Parathyroid adenoma (tissue), 2 donors: Measurements from ENCODE around the gene VPS35L.

Experiments used
- H2AFZ ChIP-seq: fragments of 300-600 bp; sonication (generic); one replicate; pipeline ENCODE4 v1.7.0; 2017; ENCODE audit warnings: antibody characterized with exemption, mild to moderate bottlenecking
- H3K27ac ChIP-seq: fragments of 300-600 bp; sonication (generic); one replicate; pipeline ENCODE4 v1.7.0; 2017
- H3K27me3 ChIP-seq: fragments of 300-600 bp; sonication (generic); one replicate; pipeline ENCODE4 v1.7.0; 2017; ENCODE audit warnings: low read length; ENCODE audit not compliant: control insufficient read depth, insufficient read depth
- H3K36me3 ChIP-seq: fragments of 300-600 bp; sonication (generic); one replicate; pipeline ENCODE4 v1.7.0; 2017; ENCODE audit warnings: low read length; ENCODE audit not compliant: control insufficient read depth, insufficient read depth
- H3K4me1 ChIP-seq: fragments of 300-600 bp; sonication (generic); one replicate; pipeline ENCODE4 v1.7.0; 2017; ENCODE audit warnings: control low read depth
- H3K4me2 ChIP-seq: fragments of 300-600 bp; sonication (generic); one replicate; pipeline ENCODE4 v1.7.0; 2017; ENCODE audit warnings: low read length
- H3K4me3 ChIP-seq: fragments of 300-600 bp; sonication (generic); one replicate; pipeline ENCODE4 v1.7.0; 2017; ENCODE audit warnings: low read depth, low read length
- H3K79me2 ChIP-seq: fragments of 300-600 bp; sonication (generic); one replicate; pipeline ENCODE4 v1.7.0; 2017; ENCODE audit warnings: control low read depth
- H3K9ac ChIP-seq: fragments of 300-600 bp; sonication (generic); one replicate; pipeline ENCODE4 v1.7.0; 2017; ENCODE audit warnings: mild to moderate bottlenecking
- H3K9me3 ChIP-seq: fragments of 300-600 bp; sonication (generic); one replicate; pipeline ENCODE4 v1.7.0; 2017; ENCODE audit warnings: low read length; ENCODE audit not compliant: control insufficient read depth
- TF ChIP-seq, protein P1 (sequence below): fragments of 300-600 bp; sonication (generic); IDR thresholded peaks from one replicate; pipeline ENCODE4 v1.7.0; 2017; ENCODE audit warnings: antibody characterized with exemption, mild to moderate bottlenecking
- donor health status: primary hyperparathyroidism.

Gene VPS35L

DNA sequence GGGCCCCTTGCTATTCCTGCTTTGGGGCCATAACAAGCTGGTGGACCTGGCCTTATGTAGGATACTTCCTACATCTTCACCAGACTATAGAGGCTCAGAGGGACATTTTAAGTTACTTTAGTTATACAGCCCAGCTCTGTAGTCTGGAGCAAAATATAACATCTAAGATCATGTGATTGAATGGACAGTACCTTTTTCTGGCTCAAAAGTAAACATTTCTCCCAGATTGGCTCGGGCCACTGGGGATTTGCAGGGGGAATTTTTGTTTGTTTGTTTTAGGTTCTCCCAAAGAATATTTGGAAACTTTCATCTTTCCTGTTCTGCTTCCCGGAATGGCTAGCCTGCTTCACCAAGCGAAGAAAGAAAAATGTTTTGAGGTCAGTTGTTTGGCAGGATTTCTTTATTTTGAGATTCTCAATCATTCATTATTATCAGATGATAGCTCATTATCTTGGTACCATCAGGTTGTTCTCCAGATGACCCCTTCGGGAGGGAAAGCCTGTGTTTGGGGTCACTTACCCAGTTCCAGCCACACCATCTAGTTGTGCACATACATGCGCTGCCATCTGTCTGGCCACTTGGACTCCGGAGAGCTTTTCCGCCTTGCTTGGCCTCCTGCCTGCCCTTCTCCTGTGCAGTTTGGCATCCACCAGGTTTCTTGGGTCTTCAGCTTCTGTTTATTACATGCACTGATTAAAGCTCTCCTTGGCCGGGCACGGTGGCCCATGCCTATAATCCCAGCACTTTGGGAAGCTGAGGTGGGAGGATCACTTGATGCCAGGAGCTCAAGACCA is 179.8 kb downstream of the VPS35L start:
- H3K9ac ChIP-seq = no peak overlapping the region
- no peak overlapping the region for H3K4me2 ChIP-seq
- no peaks in the 10 kb centered on the region for H3K9me3 ChIP-seq
- no peaks in the 10 kb centered on the region for H3K27me3 ChIP-seq
- no peak overlapping the region for H3K4me3 ChIP-seq
- H3K36me3 ChIP-seq = no peaks in the 10 kb centered on the region
- H2AFZ ChIP-seq = peak overlapping the region; percentile 18
- peaks cover 19% of the 10 kb centered on the region for H3K4me1 ChIP-seq
- TF ChIP-seq, protein P1, sequence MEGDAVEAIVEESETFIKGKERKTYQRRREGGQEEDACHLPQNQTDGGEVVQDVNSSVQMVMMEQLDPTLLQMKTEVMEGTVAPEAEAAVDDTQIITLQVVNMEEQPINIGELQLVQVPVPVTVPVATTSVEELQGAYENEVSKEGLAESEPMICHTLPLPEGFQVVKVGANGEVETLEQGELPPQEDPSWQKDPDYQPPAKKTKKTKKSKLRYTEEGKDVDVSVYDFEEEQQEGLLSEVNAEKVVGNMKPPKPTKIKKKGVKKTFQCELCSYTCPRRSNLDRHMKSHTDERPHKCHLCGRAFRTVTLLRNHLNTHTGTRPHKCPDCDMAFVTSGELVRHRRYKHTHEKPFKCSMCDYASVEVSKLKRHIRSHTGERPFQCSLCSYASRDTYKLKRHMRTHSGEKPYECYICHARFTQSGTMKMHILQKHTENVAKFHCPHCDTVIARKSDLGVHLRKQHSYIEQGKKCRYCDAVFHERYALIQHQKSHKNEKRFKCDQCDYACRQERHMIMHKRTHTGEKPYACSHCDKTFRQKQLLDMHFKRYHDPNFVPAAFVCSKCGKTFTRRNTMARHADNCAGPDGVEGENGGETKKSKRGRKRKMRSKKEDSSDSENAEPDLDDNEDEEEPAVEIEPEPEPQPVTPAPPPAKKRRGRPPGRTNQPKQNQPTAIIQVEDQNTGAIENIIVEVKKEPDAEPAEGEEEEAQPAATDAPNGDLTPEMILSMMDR = no peak
- H3K79me2 ChIP-seq = peaks cover 9% of the 10 kb centered on the region
- H3K27ac ChIP-seq = peak overlapping the region; percentile 52

DNA sequence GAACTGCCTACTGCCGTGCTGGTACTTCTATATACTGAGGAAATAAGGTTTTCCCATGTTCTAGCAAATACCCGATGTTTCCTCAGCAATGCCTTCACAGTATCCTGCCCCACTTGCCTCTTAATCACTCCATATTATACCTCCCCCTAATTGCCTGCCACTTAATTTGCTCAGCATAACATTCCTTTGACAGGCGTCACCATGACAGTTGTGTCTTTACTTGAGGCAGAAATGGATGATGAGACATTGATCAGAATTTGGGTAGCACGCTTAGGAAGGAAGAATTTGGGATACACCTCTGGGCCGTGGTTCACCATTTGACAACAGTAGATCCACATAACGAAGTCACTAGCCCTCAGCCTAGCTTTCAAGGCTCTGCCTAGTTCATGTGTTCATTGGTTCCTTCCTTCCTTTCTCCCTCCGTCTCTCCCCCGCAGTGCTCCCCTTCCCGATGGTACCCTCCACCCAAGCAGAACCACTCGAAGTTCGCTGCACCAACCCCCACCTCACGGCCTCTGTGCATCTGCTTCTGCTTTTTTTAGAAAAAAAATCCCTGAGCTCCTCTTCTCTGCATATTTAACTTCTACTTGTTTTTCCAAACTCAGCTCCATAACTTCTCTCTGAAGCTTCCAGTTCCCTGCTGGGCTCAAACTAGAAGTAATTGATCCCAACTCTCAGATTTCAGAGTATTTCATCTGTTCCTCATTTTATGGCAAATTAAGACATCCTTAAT is 182.0 kb downstream of the VPS35L start:
- H3K36me3 ChIP-seq = no peaks in the 10 kb centered on the region
- no peak overlapping the region for H3K4me3 ChIP-seq
- no peak overlapping the region for H3K27ac ChIP-seq
- H3K79me2 ChIP-seq = peaks cover 8% of the 10 kb centered on the region
- H3K9ac ChIP-seq = no peak overlapping the region
- TF ChIP-seq, protein P1 = no peak
- H3K4me2 ChIP-seq = no peak overlapping the region
- no peak overlapping the region for H2AFZ ChIP-seq
- H3K9me3 ChIP-seq = no peaks in the 10 kb centered on the region
- H3K4me1 ChIP-seq = peaks cover 13% of the 10 kb centered on the region
- H3K27me3 ChIP-seq = no peaks in the 10 kb centered on the region

DNA sequence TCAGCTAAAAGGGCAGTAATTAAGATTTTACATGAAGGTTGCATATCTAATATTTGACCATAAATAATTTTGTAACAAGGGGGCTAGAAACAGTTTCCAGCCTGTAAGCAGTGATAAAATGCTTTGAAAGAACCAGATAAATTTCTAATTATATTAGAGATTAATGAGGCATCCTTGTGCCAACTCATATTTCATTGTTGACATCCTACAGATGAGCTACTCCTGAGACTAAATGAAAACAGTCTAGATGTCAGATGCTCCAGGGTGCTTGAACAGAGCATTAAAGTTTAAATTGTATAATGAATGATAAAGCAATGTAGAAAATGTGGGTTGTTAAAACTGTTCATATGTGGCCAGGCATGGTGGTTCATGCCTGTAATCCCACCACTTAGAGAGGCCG is 185.9 kb downstream of the VPS35L start:
- Histone ChIP-seq H3K4me1 (peaks cover 4% of the 10 kb centered on the region), H3K36me3 (no peaks in the 10 kb centered on the region), H3K9ac (no peak overlapping the region), H3K27me3 (no peaks in the 10 kb centered on the region), H3K4me2 (no peak overlapping the region), H2AFZ (no peak overlapping the region), H3K4me3 (no peak overlapping the region), H3K79me2 (peaks cover 3% of the 10 kb centered on the region), H3K9me3 (no peaks in the 10 kb centered on the region), H3K27ac (no peak overlapping the region)
- TF ChIP-seq, protein P1 = no peak

DNA sequence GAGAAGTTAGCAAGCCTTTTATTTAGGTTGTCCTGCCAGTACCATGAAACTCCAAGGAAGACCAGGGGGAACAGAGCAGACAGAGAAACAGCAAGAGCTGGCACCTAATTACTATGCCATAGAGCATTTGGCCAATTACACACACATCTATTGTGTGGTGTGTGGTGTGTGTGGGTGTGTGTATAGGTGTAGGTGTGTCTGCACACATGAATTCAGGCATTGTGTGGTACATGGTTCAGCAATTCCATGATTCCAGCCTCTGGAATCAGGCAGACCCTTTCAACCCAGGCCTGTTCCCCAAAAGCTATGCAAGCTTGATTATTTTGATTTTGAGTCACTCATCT is 188.3 kb downstream of the VPS35L start:
- no peak overlapping the region for H3K4me3 ChIP-seq
- no peaks in the 10 kb centered on the region for H3K36me3 ChIP-seq
- H3K9me3 ChIP-seq = no peaks in the 10 kb centered on the region
- no peaks in the 10 kb centered on the region for H3K79me2 ChIP-seq
- H3K4me1 ChIP-seq = peaks cover 4% of the 10 kb centered on the region
- H3K27me3 ChIP-seq = no peaks in the 10 kb centered on the region
- H2AFZ ChIP-seq = no peak overlapping the region
- H3K4me2 ChIP-seq = no peak overlapping the region
- H3K27ac ChIP-seq = no peak overlapping the region
- TF ChIP-seq, protein P1 = no peak
- no peak overlapping the region for H3K9ac ChIP-seq
